ENCODE results near the gene LTBP2.

- TF ChIP-seq CTCF (IDR thresholded peaks at IDR 0.05; ENCODE audit: insufficient read depth, low read length) (no peak), GABPA (IDR thresholded peaks at IDR 0.05; ENCODE audit: low read depth) (no peak), POLR2AphosphoS5 (IDR thresholded peaks at IDR 0.05; ENCODE audit: low read depth) (no peak), SPI1 (IDR thresholded peaks at IDR 0.05; ENCODE audit: borderline replicate concordance, low read depth) (no peak)
These were observed 39.9 kb downstream of the LTBP2 start for GRCh38 chr14:74571901-74572725.
